Measurements from ENCODE around the gene CYB5RL.

DNA sequence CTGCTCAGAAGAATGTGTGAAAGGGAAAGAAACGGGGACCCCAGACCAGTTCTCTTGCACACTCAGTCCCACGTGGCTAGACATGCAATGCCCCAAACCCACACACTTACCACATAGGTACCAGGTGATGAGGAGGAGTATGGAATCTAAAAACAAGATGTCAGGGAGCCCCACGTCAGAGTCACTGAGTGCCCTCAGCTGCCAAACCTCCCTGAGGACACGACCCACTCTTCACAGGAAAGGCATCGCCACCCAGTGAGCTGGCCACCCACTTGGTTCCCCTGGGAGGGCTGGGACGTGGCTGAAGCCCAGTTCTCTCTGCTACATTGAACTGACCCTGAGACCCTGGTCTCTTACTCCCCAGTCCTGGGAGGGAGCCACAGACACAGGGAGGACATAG lies 41.5 kb upstream of the CYB5RL start:
- TF ChIP-seq, protein P1, sequence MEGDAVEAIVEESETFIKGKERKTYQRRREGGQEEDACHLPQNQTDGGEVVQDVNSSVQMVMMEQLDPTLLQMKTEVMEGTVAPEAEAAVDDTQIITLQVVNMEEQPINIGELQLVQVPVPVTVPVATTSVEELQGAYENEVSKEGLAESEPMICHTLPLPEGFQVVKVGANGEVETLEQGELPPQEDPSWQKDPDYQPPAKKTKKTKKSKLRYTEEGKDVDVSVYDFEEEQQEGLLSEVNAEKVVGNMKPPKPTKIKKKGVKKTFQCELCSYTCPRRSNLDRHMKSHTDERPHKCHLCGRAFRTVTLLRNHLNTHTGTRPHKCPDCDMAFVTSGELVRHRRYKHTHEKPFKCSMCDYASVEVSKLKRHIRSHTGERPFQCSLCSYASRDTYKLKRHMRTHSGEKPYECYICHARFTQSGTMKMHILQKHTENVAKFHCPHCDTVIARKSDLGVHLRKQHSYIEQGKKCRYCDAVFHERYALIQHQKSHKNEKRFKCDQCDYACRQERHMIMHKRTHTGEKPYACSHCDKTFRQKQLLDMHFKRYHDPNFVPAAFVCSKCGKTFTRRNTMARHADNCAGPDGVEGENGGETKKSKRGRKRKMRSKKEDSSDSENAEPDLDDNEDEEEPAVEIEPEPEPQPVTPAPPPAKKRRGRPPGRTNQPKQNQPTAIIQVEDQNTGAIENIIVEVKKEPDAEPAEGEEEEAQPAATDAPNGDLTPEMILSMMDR (IDR thresholded peaks at IDR 0.05; ENCODE audit: poor library complexity) = no peak
- TF ChIP-seq EZH2phosphoT487 (IDR thresholded peaks at IDR 0.05; ENCODE audit: low read depth, severe bottlenecking, unreplicated experiment) (no peak), EZH2 (IDR thresholded peaks at IDR 0.05; ENCODE audit: borderline replicate concordance) (no peak)
